ENCODE results near the gene CACNA1B.

- TF ChIP-seq CTCF (IDR thresholded peaks at IDR 0.05) (no peak), EP300 (IDR thresholded peaks at IDR 0.05) (no peak), POLR2A (IDR thresholded peaks at IDR 0.05; ENCODE audit: low read depth) (no peak)
Measured at GRCh38 chr9:137873858-137874362, 3.7 kb upstream of the CACNA1B start.

Data from esophagus muscularis mucosa (tissue), 4 donors.